ENCODE data around the gene TTF2.
"Not testable (repeated sequence)": the region's sequence is repeated elsewhere in the genome, so short reads cannot be mapped to it uniquely, and the experiment has no call there.

TTF2 gene

DNA sequence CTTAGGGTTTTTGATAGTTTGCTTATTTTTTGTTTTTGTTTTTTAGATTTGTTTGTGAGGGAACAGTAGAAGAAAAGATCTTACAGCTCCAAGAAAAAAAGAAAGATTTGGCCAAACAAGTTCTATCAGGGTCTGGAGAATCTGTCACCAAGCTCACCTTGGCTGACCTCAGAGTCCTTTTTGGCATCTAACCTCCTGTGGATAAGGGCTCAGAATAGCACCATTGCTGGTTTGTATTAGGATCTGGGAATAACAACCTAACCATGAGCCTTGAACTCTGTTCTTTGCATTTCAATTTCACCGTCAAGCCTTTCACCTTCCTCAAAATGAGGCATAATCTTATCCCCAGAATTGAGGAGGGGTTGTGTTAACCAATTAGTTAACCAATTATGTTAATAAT, 41.2 kb downstream of the TTF2 start:
- POLR2A ChIA-PET = interaction anchor here (1.2 to 1.5 kb wide), 2 partner anchors 12 to 41 kb away, joined by 3 read pairs; partner anchors contain the start of gene TTF2
- CTCF ChIA-PET = no interaction called here
- DNase-seq (ENCODE audit: extremely low spot score) = no peak
- TF ChIP-seq ARNT (IDR thresholded peaks at IDR 0.05) (no peak), ELF4 (IDR thresholded peaks at IDR 0.05) (no peak), LEF1 (IDR thresholded peaks at IDR 0.05; ENCODE audit: borderline replicate concordance) (no peak), PKNOX1 (IDR thresholded peaks at IDR 0.05) (no peak), HDGF (IDR thresholded peaks at IDR 0.05; ENCODE audit: borderline replicate concordance) (no peak), NFRKB (IDR thresholded peaks at IDR 0.05) (no peak)

GRCh38 chr1:117101858-117102257, 41.7 kb downstream of the TTF2 start:
- POLR2A ChIA-PET = interaction anchor here (1.2 to 1.5 kb wide), 2 partner anchors 13 to 42 kb away, joined by 3 read pairs; partner anchors contain the start of gene TTF2
- CTCF ChIA-PET = not testable (repeated sequence)

GRCh38 chr1:117104986-117105385, 44.9 kb downstream of the TTF2 start:
- no peak for DNase-seq (ENCODE audit: extremely low spot score)
- ChIA-PET CTCF (no interaction called here), POLR2A (no interaction called here)
- no peak for TF ChIP-seq BHLHE40 (IDR thresholded peaks at IDR 0.05; ENCODE audit: borderline replicate concordance)

More at GRCh38 chr1:117101858-117102257, 41.7 kb downstream of the TTF2 start:
- not testable (repeated sequence) for DNase-seq (ENCODE audit: extremely low spot score)

DNA sequence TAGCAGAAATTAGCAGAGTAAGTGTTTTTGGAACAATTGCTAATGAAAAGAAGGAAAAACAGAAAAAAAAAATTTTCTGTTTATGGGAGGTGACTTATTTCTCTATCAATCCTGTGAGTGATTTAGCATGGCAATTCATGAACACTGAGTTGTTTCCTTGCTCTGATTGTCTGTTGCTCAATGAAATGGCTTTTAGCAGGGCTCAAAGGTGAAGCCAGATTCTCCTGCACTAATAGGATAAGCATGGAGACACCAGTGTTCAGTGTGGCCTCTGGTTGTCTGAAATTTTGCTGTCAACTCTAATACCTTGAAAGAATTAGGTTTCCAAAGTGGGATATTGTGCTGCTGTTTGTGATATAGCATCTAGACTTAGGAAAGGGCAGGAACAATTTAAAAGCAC, 45.6 kb downstream of the TTF2 start:
- POLR2A ChIA-PET = no interaction called here
- DNase-seq (ENCODE audit: extremely low spot score) = no peak
- TF ChIP-seq ARNT (IDR thresholded peaks at IDR 0.05) = no peak
- CTCF ChIA-PET = no interaction called here

DNA sequence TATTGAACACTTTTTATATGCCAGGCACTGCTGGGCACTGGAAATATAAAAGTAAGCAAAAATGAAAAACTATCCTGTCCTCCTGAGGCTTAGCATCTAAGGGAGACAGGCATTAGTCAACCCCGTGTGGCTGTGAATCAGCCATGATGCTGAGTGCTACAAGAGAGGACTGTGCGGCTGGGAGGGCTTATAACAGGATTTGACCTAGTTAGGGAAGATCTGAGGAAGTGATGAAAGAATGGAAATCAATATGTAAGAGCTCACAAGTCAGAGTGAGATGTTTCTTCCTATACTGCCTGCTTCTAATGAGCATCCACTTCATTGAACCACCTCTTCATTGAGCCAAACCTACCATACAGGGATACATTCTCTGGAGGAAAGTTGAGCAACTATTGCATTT, 46.4 kb downstream of the TTF2 start:
- ChIA-PET POLR2A (no interaction called here), CTCF (no interaction called here)
- TF ChIP-seq ELF4 (IDR thresholded peaks at IDR 0.05) (no peak), HDGF (IDR thresholded peaks at IDR 0.05; ENCODE audit: borderline replicate concordance) (no peak), SP1 (IDR thresholded peaks at IDR 0.05) (no peak), FOXK2 (IDR thresholded peaks at IDR 0.05) (no peak), FOXM1 (IDR thresholded peaks at IDR 0.05; ENCODE audit: borderline replicate concordance) (no peak), ZNF384 (IDR thresholded peaks at IDR 0.05) (no peak), L3MBTL2 (conservative IDR thresholded peaks at IDR 0.05) (no peak), CTBP1 (IDR thresholded peaks at IDR 0.05; ENCODE audit: borderline replicate concordance) (no peak), PKNOX1 (IDR thresholded peaks at IDR 0.05) (no peak), LEF1 (IDR thresholded peaks at IDR 0.05; ENCODE audit: borderline replicate concordance) (no peak), FOXA1 (IDR thresholded peaks at IDR 0.05) (no peak), ARNT (IDR thresholded peaks at IDR 0.05) (no peak), TARDBP (IDR thresholded peaks at IDR 0.05) (no peak), BHLHE40 (IDR thresholded peaks at IDR 0.05; ENCODE audit: borderline replicate concordance) (no peak), SUZ12 (IDR thresholded peaks at IDR 0.05) (no peak), NFRKB (IDR thresholded peaks at IDR 0.05) (no peak)
- no peak for DNase-seq (ENCODE audit: extremely low spot score)

DNA sequence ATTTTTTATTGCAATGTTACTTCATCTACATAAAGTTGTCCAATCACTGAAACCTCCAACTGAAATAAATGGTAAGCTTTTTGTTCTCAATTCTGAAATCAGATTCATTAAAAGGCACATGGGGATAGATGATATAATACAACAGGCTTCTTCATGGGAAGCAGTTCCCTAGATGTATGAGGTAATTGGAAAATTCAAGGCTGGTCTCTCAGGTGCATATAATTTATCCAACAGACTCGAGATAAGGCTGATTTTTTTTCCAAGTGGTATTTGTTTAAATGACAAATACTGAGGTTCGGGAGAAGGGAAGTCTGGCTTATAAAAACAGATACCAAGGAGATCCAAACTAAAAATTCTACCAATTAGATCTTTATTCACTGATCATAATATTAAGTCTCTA, 47.2 kb downstream of the TTF2 start:
- no peak for DNase-seq (ENCODE audit: extremely low spot score)
- POLR2A ChIA-PET = no interaction called here
- TF ChIP-seq HDGF (IDR thresholded peaks at IDR 0.05; ENCODE audit: borderline replicate concordance) = no peak
- TF ChIP-seq CTBP1 (IDR thresholded peaks at IDR 0.05; ENCODE audit: borderline replicate concordance) = no peak
- no peak for TF ChIP-seq SP1 (IDR thresholded peaks at IDR 0.05)
- no peak for TF ChIP-seq SUZ12 (IDR thresholded peaks at IDR 0.05)
- TF ChIP-seq L3MBTL2 (conservative IDR thresholded peaks at IDR 0.05) = no peak
- no peak for TF ChIP-seq BHLHE40 (IDR thresholded peaks at IDR 0.05; ENCODE audit: borderline replicate concordance)
- no peak for TF ChIP-seq LEF1 (IDR thresholded peaks at IDR 0.05; ENCODE audit: borderline replicate concordance)
- TF ChIP-seq ZNF384 (IDR thresholded peaks at IDR 0.05) = no peak
- no peak for TF ChIP-seq PKNOX1 (IDR thresholded peaks at IDR 0.05)
- no peak for TF ChIP-seq ARNT (IDR thresholded peaks at IDR 0.05)
- TF ChIP-seq ELF4 (IDR thresholded peaks at IDR 0.05) = no peak
- no peak for TF ChIP-seq FOXA1 (IDR thresholded peaks at IDR 0.05)
- no peak for TF ChIP-seq NFRKB (IDR thresholded peaks at IDR 0.05)
- no peak for TF ChIP-seq TARDBP (IDR thresholded peaks at IDR 0.05)
- no peak for TF ChIP-seq FOXM1 (IDR thresholded peaks at IDR 0.05; ENCODE audit: borderline replicate concordance)
- TF ChIP-seq FOXK2 (IDR thresholded peaks at IDR 0.05) = no peak
- CTCF ChIA-PET = no interaction called here

DNA sequence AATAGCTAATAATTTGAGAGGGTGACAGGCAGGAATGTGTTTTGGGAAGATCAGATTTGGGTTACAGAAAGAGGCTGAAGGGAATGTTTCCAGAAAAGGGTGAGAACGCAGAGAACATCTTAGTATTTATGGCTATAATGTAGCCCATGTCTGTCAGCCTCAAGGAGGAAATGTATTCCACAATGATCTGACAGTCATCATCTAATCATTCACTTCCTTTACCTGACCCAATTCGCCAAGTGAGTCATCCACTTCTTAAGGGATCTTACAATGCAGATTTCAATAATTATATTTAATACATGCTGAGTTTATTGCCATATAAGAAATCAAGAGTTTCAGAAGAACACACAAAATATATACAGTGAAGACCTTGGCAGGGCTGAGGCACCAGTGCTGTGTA, 50.6 kb downstream of the TTF2 start:
- POLR2A ChIA-PET = interaction anchor here (1.2 to 1.5 kb wide), 2 partner anchors 11 to 51 kb away, joined by 4 to 7 read pairs; partner anchors contain the start of genes TRIM45 and TTF2
- CTCF ChIA-PET = no interaction called here
- DNase-seq (ENCODE audit: extremely low spot score) = no peak
- TF ChIP-seq BHLHE40 (IDR thresholded peaks at IDR 0.05; ENCODE audit: borderline replicate concordance) (no peak), ELF4 (IDR thresholded peaks at IDR 0.05) (no peak), SUZ12 (IDR thresholded peaks at IDR 0.05) (no peak), FOXK2 (IDR thresholded peaks at IDR 0.05) (no peak), HDGF (IDR thresholded peaks at IDR 0.05; ENCODE audit: borderline replicate concordance) (no peak), NFRKB (IDR thresholded peaks at IDR 0.05) (no peak), PKNOX1 (IDR thresholded peaks at IDR 0.05) (no peak), CTBP1 (IDR thresholded peaks at IDR 0.05; ENCODE audit: borderline replicate concordance) (no peak), LEF1 (IDR thresholded peaks at IDR 0.05; ENCODE audit: borderline replicate concordance) (no peak), TARDBP (IDR thresholded peaks at IDR 0.05) (no peak), ZNF384 (IDR thresholded peaks at IDR 0.05) (no peak), L3MBTL2 (conservative IDR thresholded peaks at IDR 0.05) (no peak), ARNT (IDR thresholded peaks at IDR 0.05) (no peak), FOXM1 (IDR thresholded peaks at IDR 0.05; ENCODE audit: borderline replicate concordance) (no peak), FOXA1 (IDR thresholded peaks at IDR 0.05) (no peak), SP1 (IDR thresholded peaks at IDR 0.05) (no peak)
